ENCODE results near the gene RALGPS1.

Gene RALGPS1

GRCh38 chr9:127184641-127185040, 270.1 kb downstream of the RALGPS1 start:
- no peak overlapping the region for H3K27ac ChIP-seq (ENCODE audit: low read depth, low read length)
- no peak overlapping the region for H3K4me2 ChIP-seq (ENCODE audit: low read length)

GRCh38 chr9:127185181-127185580, 270.6 kb downstream of the RALGPS1 start:
- Histone ChIP-seq H3F3A (ENCODE audit: control insufficient read depth, insufficient read depth) (no peaks in the 10 kb centered on the region), H3K4me3 (ENCODE audit: low read length) (no peak overlapping the region), H3K9me3 (ENCODE audit: control insufficient read depth, insufficient read depth, low read length) (no peaks in the 10 kb centered on the region), H3K9me2 (replicated peaks; ENCODE audit: control insufficient read depth, low read length) (no peaks in the 10 kb centered on the region), H3K27me3 (ENCODE audit: control insufficient read depth, low read length) (no peaks in the 10 kb centered on the region), H3K79me2 (ENCODE audit: control insufficient read depth, low read length) (no peaks in the 10 kb centered on the region), H3K36me3 (ENCODE audit: control insufficient read depth, low read length) (no peaks in the 10 kb centered on the region), H3K4me1 (ENCODE audit: control insufficient read depth, low read length) (no peaks in the 10 kb centered on the region), H3K4me2 (ENCODE audit: low read length) (no peak overlapping the region), H4K20me1 (ENCODE audit: control insufficient read depth, insufficient read depth, low read depth, low read length) (no peaks in the 10 kb centered on the region), H3K27ac (ENCODE audit: low read depth, low read length) (no peak overlapping the region)
- no peak for TF ChIP-seq EZH2phosphoT487 (IDR thresholded peaks at IDR 0.05; ENCODE audit: borderline replicate concordance, low read length)
- no peak for TF ChIP-seq CTCF (IDR thresholded peaks at IDR 0.05; ENCODE audit: low read depth, low read length, poor library complexity, severe bottlenecking)

More at GRCh38 chr9:127184641-127185040, 270.1 kb downstream of the RALGPS1 start:
- H3K4me1 ChIP-seq (ENCODE audit: control insufficient read depth, low read length) = no peaks in the 10 kb centered on the region
- no peaks in the 10 kb centered on the region for H3K27me3 ChIP-seq (ENCODE audit: control insufficient read depth, low read length)
- no peaks in the 10 kb centered on the region for H3K9me2 ChIP-seq (replicated peaks; ENCODE audit: control insufficient read depth, low read length)
- H3K36me3 ChIP-seq (ENCODE audit: control insufficient read depth, low read length) = no peaks in the 10 kb centered on the region
- TF ChIP-seq EZH2phosphoT487 (IDR thresholded peaks at IDR 0.05; ENCODE audit: borderline replicate concordance, low read length) (no peak), CTCF (IDR thresholded peaks at IDR 0.05; ENCODE audit: low read depth, low read length, poor library complexity, severe bottlenecking) (no peak)
- H3K9me3 ChIP-seq (ENCODE audit: control insufficient read depth, insufficient read depth, low read length) = no peaks in the 10 kb centered on the region
- H4K20me1 ChIP-seq (ENCODE audit: control insufficient read depth, insufficient read depth, low read depth, low read length) = no peaks in the 10 kb centered on the region
- no peaks in the 10 kb centered on the region for H3K79me2 ChIP-seq (ENCODE audit: control insufficient read depth, low read length)
- no peak overlapping the region for H3K4me3 ChIP-seq (ENCODE audit: low read length)
- no peaks in the 10 kb centered on the region for H3F3A ChIP-seq (ENCODE audit: control insufficient read depth, insufficient read depth)

- Histone ChIP-seq H3K4me3 (ENCODE audit: low read length) (no peak overlapping the region), H3K27ac (ENCODE audit: low read depth, low read length) (no peak overlapping the region), H3F3A (ENCODE audit: control insufficient read depth, insufficient read depth) (no peaks in the 10 kb centered on the region), H3K36me3 (ENCODE audit: control insufficient read depth, low read length) (no peaks in the 10 kb centered on the region), H3K4me2 (ENCODE audit: low read length) (no peak overlapping the region), H3K9me2 (replicated peaks; ENCODE audit: control insufficient read depth, low read length) (no peaks in the 10 kb centered on the region), H4K20me1 (ENCODE audit: control insufficient read depth, insufficient read depth, low read depth, low read length) (no peaks in the 10 kb centered on the region), H3K79me2 (ENCODE audit: control insufficient read depth, low read length) (no peaks in the 10 kb centered on the region), H3K27me3 (ENCODE audit: control insufficient read depth, low read length) (no peaks in the 10 kb centered on the region), H3K9me3 (ENCODE audit: control insufficient read depth, insufficient read depth, low read length) (no peaks in the 10 kb centered on the region), H3K4me1 (ENCODE audit: control insufficient read depth, low read length) (no peaks in the 10 kb centered on the region)
- TF ChIP-seq CTCF (IDR thresholded peaks at IDR 0.05; ENCODE audit: low read depth, low read length, poor library complexity, severe bottlenecking) (no peak), EZH2phosphoT487 (IDR thresholded peaks at IDR 0.05; ENCODE audit: borderline replicate concordance, low read length) (no peak)
These were observed 271.6 kb downstream of the RALGPS1 start for GRCh38 chr9:127185931-127186781.

Measured in DOHH2 (cell line).